ENCODE results near the gene METTL17. TPM values are rescaled to one million over a fixed set of nuclear protein-coding genes. Genes with fewer than 3 reads are reported as not detected.
A peak's percentile ranks its signal among the peaks of the same experiment; 100 is the strongest.

METTL17 gene
- total and polyA plus RNA-seq, 8 donors: 19.0 to 103 (median 26.8) TPM

GRCh38 chr14:21034707-21035106 is 44.9 kb downstream of the METTL17 start, which contains the start of gene RNASE13:
RNASE13 (minus strand) TSS chr14:21034807; CDS start chr14:21034288, 519 bp downstream.
- no peak within 1 kb of the TSS for H3K27ac ChIP-seq
- peaks cover 6 to 7% (median 6%) of the 10 kb centered on the region in 3 donors for H3K4me1 ChIP-seq
- intact Hi-C loops (cut with DNase I): no loop called here

DNA sequence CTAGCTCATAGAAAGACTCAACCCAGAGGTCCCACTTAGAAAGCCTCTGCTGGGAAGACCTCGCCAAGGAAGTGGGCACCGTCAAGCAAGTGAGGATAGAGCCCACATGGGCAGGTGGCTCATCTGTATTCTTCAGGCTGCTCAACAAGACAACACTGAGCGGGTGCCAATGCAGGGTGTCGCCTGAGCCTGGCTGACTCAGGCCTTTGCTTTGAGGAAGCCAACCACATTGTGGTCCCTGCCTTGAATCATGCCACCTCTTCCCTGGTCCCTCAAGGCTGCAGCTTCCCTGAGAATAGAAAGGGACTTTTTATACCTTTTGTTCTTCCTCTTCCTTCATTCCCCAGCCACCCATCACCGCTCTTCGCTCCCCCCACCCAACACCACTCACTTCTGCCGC is 47.0 kb downstream of the METTL17 start:
- Histone ChIP-seq H3K9me3 (no peaks in the 10 kb centered on the region), H3K27me3 (no peaks in the 10 kb centered on the region), H3K4me1 (peaks cover 7 to 10% (median 10%) of the 10 kb centered on the region in 3 donors), H3K27ac (no peak overlapping the region), H3K4me3 (no peak overlapping the region), H3K36me3 (no peaks in the 10 kb centered on the region)
- intact Hi-C loops (cut with DNase I): no loop called here
- DNase-seq (no peak), FAIRE-seq (no peak), ATAC-seq (no peak)
- WGBS, 2 donors: 93 to 95% methylated on average over 7 of the region's 7 CpGs
- TF ChIP-seq, protein P1, sequence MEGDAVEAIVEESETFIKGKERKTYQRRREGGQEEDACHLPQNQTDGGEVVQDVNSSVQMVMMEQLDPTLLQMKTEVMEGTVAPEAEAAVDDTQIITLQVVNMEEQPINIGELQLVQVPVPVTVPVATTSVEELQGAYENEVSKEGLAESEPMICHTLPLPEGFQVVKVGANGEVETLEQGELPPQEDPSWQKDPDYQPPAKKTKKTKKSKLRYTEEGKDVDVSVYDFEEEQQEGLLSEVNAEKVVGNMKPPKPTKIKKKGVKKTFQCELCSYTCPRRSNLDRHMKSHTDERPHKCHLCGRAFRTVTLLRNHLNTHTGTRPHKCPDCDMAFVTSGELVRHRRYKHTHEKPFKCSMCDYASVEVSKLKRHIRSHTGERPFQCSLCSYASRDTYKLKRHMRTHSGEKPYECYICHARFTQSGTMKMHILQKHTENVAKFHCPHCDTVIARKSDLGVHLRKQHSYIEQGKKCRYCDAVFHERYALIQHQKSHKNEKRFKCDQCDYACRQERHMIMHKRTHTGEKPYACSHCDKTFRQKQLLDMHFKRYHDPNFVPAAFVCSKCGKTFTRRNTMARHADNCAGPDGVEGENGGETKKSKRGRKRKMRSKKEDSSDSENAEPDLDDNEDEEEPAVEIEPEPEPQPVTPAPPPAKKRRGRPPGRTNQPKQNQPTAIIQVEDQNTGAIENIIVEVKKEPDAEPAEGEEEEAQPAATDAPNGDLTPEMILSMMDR (IDR thresholded peaks at IDR 0.05): no peak

More at GRCh38 chr14:21034707-21035106, 44.9 kb downstream of the METTL17 start, which contains the start of gene RNASE13:
- H3K36me3 ChIP-seq: no peaks in the 10 kb centered on the region
- WGBS, 2 donors: 79 to 82% methylated on average over 5 of the region's 5 CpGs
- no peaks in the 10 kb centered on the region for H3K9me3 ChIP-seq
- FAIRE-seq (no peak), ATAC-seq (no peak), DNase-seq (no peak)
- no peaks in the 10 kb centered on the region for H3K27me3 ChIP-seq
- TF ChIP-seq, protein P1 (IDR thresholded peaks at IDR 0.05): no peak
- H3K4me3 ChIP-seq: no peak within 1 kb of the TSS

DNA sequence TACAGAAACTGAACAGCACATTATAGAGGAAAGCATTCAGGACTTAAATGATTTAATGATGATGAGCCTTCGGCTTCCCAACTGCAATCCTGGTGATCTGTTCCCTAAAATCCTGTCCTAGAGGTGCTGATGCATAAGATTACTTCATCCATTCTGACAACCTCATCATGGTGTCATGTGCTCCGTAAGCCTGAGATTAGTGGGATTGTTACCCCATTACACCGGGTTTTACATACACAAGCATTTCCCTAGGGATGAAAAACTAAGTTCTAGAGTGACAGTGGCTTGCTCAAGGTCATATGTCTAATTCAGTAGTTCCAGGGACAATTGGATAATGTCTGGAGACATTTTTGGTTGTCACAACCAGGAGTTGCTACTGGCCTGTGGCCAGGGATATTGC is 47.4 kb downstream of the METTL17 start:
- DNase-seq: no peak
- Histone ChIP-seq H3K27ac (no peak overlapping the region), H3K4me1 (peaks cover 7 to 10% (median 10%) of the 10 kb centered on the region in 3 donors), H3K9me3 (no peaks in the 10 kb centered on the region), H3K36me3 (no peaks in the 10 kb centered on the region), H3K27me3 (no peaks in the 10 kb centered on the region), H3K4me3 (no peak overlapping the region)
- intact Hi-C loops (cut with DNase I): no loop called here
- TF ChIP-seq, protein P1 (IDR thresholded peaks at IDR 0.05): no peak
- no peak for FAIRE-seq
- ATAC-seq: no peak
- 87% methylated on average over 3 of the region's 3 CpGs for WGBS, 2 donors

- intact Hi-C loops (cut with DNase I): no loop called here
Observed at GRCh38 chr14:21038441-21039422, 49.0 kb downstream of the METTL17 start.

More at GRCh38 chr14:21038441-21039422, 49.0 kb downstream of the METTL17 start:
- H3K27me3 ChIP-seq: no peaks in the 10 kb centered on the region
- no peak overlapping the region for H3K4me3 ChIP-seq
- WGBS, 2 donors: 6 to 7% methylated on average over 10 of the region's 10 CpGs
- no peak for FAIRE-seq
- peak; percentile 87 to 91 (median 90) for ATAC-seq
- no peaks in the 10 kb centered on the region for H3K9me3 ChIP-seq
- TF ChIP-seq, protein P1 (IDR thresholded peaks at IDR 0.05): no peak
- peaks cover 17 to 22% (median 20%) of the 10 kb centered on the region in 3 donors for H3K4me1 ChIP-seq
- H3K27ac ChIP-seq: peak overlapping the region; percentile 41 to 76 (median 57)
- no peaks in the 10 kb centered on the region for H3K36me3 ChIP-seq
- peak; percentile 77 to 94 (median 92) for DNase-seq
